H1 (cell line): ENCODE measurements around the gene TBC1D16. TPM values are rescaled to one million over a fixed set of nuclear protein-coding genes. Genes with fewer than 3 reads are reported as not detected.

Experiments
- CTCF ChIA-PET: fragments of 300-600 bp; sonication (Branson Sonifier 250); formaldehyde crosslinking; loops from one replicate; lab custom pipeline; 2021; ENCODE audit not compliant: partially characterized antibody; lab: Charles Lee
- POLR2A ChIA-PET: fragments of 300-600 bp; sonication (Branson Sonifier 250); formaldehyde crosslinking; loops from one replicate; lab custom pipeline; 2021; ENCODE audit warnings: inconsistent platforms; ENCODE audit not compliant: partially characterized antibody; lab: Charles Lee
- DNase-seq, 2 experiments: peaks; one replicate each; pipeline versions ENCODE4 v3.0.0 to v3.0.0-alpha.2; 2010 to 2022; ENCODE audit warnings: low spot score in 2 of 2, low read depth in 1 of 2, mixed read lengths in 1 of 2
- FAIRE-seq: peaks from 2 replicates; lab custom pipeline; 2011; peaks lifted over from hg19 to GRCh38; lab: Jason Lieb, UNC
- H2AFZ ChIP-seq: 2 replicates; pipeline ENCODE4 v1.8.1; 2012; ENCODE audit warnings: low read length, inconsistent platforms
- H2AK5ac ChIP-seq: 2 replicates; pipeline ENCODE4 v1.6.1; 2013; ENCODE audit warnings: low read depth, low read length
- H2BK120ac ChIP-seq: replicated peaks from 2 replicates; pipeline ENCODE3; 2013; ENCODE audit warnings: low read depth, low read length, inconsistent platforms
- H2BK12ac ChIP-seq: 2 replicates; pipeline ENCODE4 v1.6.1; 2013; ENCODE audit warnings: low read depth, low read length
- H2BK15ac ChIP-seq: 2 replicates; pipeline ENCODE4 v1.6.1; 2013; ENCODE audit warnings: low read length
- H2BK20ac ChIP-seq: 2 replicates; pipeline ENCODE4 v1.6.1; 2013; ENCODE audit warnings: low read length
- H2BK5ac ChIP-seq: 2 replicates; pipeline ENCODE4 v1.6.1; 2013; ENCODE audit warnings: low read depth, low read length
- H3K14ac ChIP-seq: 2 replicates; pipeline ENCODE4 v1.6.1; 2013; ENCODE audit warnings: inconsistent platforms; ENCODE audit not compliant: insufficient read length
- H3K18ac ChIP-seq: 2 replicates; pipeline ENCODE4 v1.6.1; 2013; ENCODE audit warnings: low read length; ENCODE audit errors: extremely low read depth
- H3K23ac ChIP-seq: 2 replicates; pipeline ENCODE4 v1.6.1; 2013; ENCODE audit warnings: inconsistent platforms; ENCODE audit not compliant: insufficient read length
- H3K23me2 ChIP-seq: 2 replicates; pipeline ENCODE4 v1.6.1; 2013; ENCODE audit warnings: low read depth, low read length
- H3K27ac ChIP-seq: 2 replicates; pipeline ENCODE4 v1.6.1; 2011; ENCODE audit warnings: low read depth, low read length, inconsistent platforms
- H3K27me3 ChIP-seq, 4 experiments: replicated peaks in 1 of 4; 1 replicate in 1 of 4; 2 replicates in 3 of 4; pipeline versions ENCODE4 v1.6.1 to v1.8.1; 2011 to 2013; ENCODE audit warnings: low read length in 3 of 4, mild to moderate bottlenecking in 3 of 4, inconsistent platforms in 2 of 4, mixed read lengths in 2 of 4, moderate library complexity in 1 of 4; ENCODE audit not compliant: control insufficient read depth in 3 of 4, insufficient read depth in 3 of 4; ENCODE audit errors: extremely low read depth in 1 of 4
- H3K36me3 ChIP-seq, 4 experiments: 2 replicates each; pipeline versions ENCODE4 v1.6.1 to v1.8.1; 2011 to 2013; ENCODE audit warnings: mild to moderate bottlenecking in 4 of 4, low read length in 3 of 4, moderate library complexity in 2 of 4, control low read depth in 1 of 4, inconsistent platforms in 1 of 4; ENCODE audit not compliant: insufficient read depth in 4 of 4, control insufficient read depth in 2 of 4
- H3K4ac ChIP-seq: replicated peaks from 2 replicates; pipeline ENCODE3; 2013; ENCODE audit warnings: low read length, low read depth, mixed read lengths, inconsistent platforms; ENCODE audit not compliant: insufficient read length
- H3K4me1 ChIP-seq, 4 experiments: replicated peaks in 1 of 4; 1 replicate in 1 of 4; 2 replicates in 3 of 4; pipeline versions ENCODE4 v1.6.1 to v1.8.1; 2011 to 2013; ENCODE audit warnings: low read length in 3 of 4, inconsistent platforms in 2 of 4, mixed read lengths in 1 of 4; ENCODE audit not compliant: insufficient read depth in 4 of 4, control insufficient read depth in 3 of 4
- H3K4me2 ChIP-seq, 2 experiments: 2 replicates each; pipeline versions ENCODE4 v1.6.1 to v1.8.1; 2011 to 2013; ENCODE audit warnings: low read depth in 2 of 2, low read length in 2 of 2, control low read depth in 1 of 2, inconsistent platforms in 1 of 2, mild to moderate bottlenecking in 1 of 2; ENCODE audit not compliant: insufficient read depth in 1 of 2
- H3K4me3 ChIP-seq, 4 experiments: fragments of 200-600, 300-600 bp in 1 of 4; sonication (generic), shearing (Covaris generic), sonication (Bioruptor Twin) in 1 of 4; 2 replicates each; pipeline versions ENCODE4 v1.5.1 to v1.8.1; 2011 to 2016; ENCODE audit warnings: low read length in 4 of 4, low read depth in 3 of 4, control low read depth in 2 of 4, inconsistent platforms in 2 of 4, mild to moderate bottlenecking in 2 of 4, mixed read lengths in 1 of 4, moderate library complexity in 1 of 4; ENCODE audit not compliant: insufficient read depth in 2 of 4; ENCODE audit errors: extremely low read depth in 1 of 4
- H3K56ac ChIP-seq: replicated peaks from 2 replicates; pipeline ENCODE3; 2013; ENCODE audit warnings: low read depth, mild to moderate bottlenecking, mixed read lengths, low read length, inconsistent platforms; ENCODE audit not compliant: insufficient read length
- H3K79me1 ChIP-seq: 2 replicates; pipeline ENCODE4 v1.6.1; 2013; ENCODE audit warnings: low read depth, low read length, control low read depth
- H3K79me2 ChIP-seq, 2 experiments: 2 replicates each; pipeline versions ENCODE4 v1.6.1 to v1.8.1; 2012 to 2013; ENCODE audit warnings: low read length in 2 of 2, mild to moderate bottlenecking in 2 of 2, inconsistent platforms in 1 of 2; ENCODE audit not compliant: insufficient read depth in 2 of 2, control insufficient read depth in 1 of 2
- H3K9ac ChIP-seq, 4 experiments: replicated peaks in 1 of 4; 1 replicate in 1 of 4; 2 replicates in 3 of 4; pipeline versions ENCODE4 v1.6.1 to v1.8.1; 2011 to 2013; ENCODE audit warnings: low read depth in 3 of 4, low read length in 3 of 4, control low read depth in 2 of 4, mild to moderate bottlenecking in 2 of 4, moderate library complexity in 2 of 4, inconsistent platforms in 1 of 4; ENCODE audit errors: extremely low read depth in 1 of 4
- H3K9me3 ChIP-seq, 2 experiments: 2 replicates each; pipeline versions ENCODE4 v1.6.1 to v1.8.1; 2012 to 2013; ENCODE audit warnings: mild to moderate bottlenecking in 2 of 2, moderate library complexity in 2 of 2, control low read depth in 1 of 2, inconsistent platforms in 1 of 2, low read depth in 1 of 2, low read length in 1 of 2, mixed read lengths in 1 of 2; ENCODE audit not compliant: insufficient read depth in 2 of 2
- H4K20me1 ChIP-seq, 2 experiments: replicated peaks in 1 of 2; 2 replicates each; pipeline versions ENCODE3 to v1.8.1; 2011 to 2013; ENCODE audit warnings: inconsistent platforms in 2 of 2, low read length in 2 of 2, mild to moderate bottlenecking in 1 of 2; ENCODE audit not compliant: insufficient read depth in 2 of 2, control insufficient read depth in 1 of 2
- H4K5ac ChIP-seq: 2 replicates; pipeline ENCODE4 v1.6.1; 2013; ENCODE audit warnings: low read length, low read depth, mixed read lengths, inconsistent platforms; ENCODE audit not compliant: insufficient read length
- H4K8ac ChIP-seq: 2 replicates; pipeline ENCODE4 v1.8.0; 2013; ENCODE audit warnings: mild to moderate bottlenecking, moderate library complexity, low read length, inconsistent platforms; ENCODE audit not compliant: insufficient read depth; ENCODE audit errors: extremely low read depth
- H4K91ac ChIP-seq: replicated peaks from 2 replicates; pipeline ENCODE3; 2013; ENCODE audit warnings: low read length, mixed read lengths, inconsistent platforms; ENCODE audit not compliant: insufficient read length
- BACH1 ChIP-seq: IDR thresholded peaks from 2 replicates; pipeline ENCODE4 v1.6.1; 2012; ENCODE audit warnings: low read length, improper control_type of control experiment
- CREB1 ChIP-seq: IDR thresholded peaks from 2 replicates; pipeline ENCODE4 v1.6.1; 2012; ENCODE audit warnings: inconsistent platforms
- GABPA ChIP-seq: IDR thresholded peaks from 2 replicates; pipeline ENCODE4 v1.6.1; 2011; ENCODE audit warnings: mild to moderate bottlenecking, low read length, moderate library complexity, borderline replicate concordance; ENCODE audit not compliant: insufficient read depth
- GTF2F1 ChIP-seq: IDR thresholded peaks from 2 replicates; pipeline ENCODE4 v1.6.1; 2012; ENCODE audit warnings: low read depth, low read length, improper control_type of control experiment, borderline replicate concordance
- HDAC2 ChIP-seq, 2 experiments: fragments of 300-600 bp in 1 of 2; sonication (generic) in 1 of 2; IDR thresholded peaks; 2 replicates each; pipeline ENCODE4 v1.6.1; 2011 to 2012; ENCODE audit warnings: low read depth in 2 of 2, low read length in 2 of 2, mild to moderate bottlenecking in 2 of 2, moderate library complexity in 2 of 2, borderline replicate concordance in 1 of 2, inconsistent platforms in 1 of 2
- RBBP5 ChIP-seq: IDR thresholded peaks from 2 replicates; pipeline ENCODE4 v1.7.1; 2012; ENCODE audit warnings: low read depth, mild to moderate bottlenecking, inconsistent platforms, low read length, moderate library complexity, borderline replicate concordance
- SAP30 ChIP-seq: fragments of 300-600 bp; sonication (generic); IDR thresholded peaks from 2 replicates; pipeline ENCODE4 v1.7.1; 2012; ENCODE audit warnings: low read length, moderate library complexity, mild to moderate bottlenecking, inconsistent platforms; ENCODE audit not compliant: insufficient read depth, insufficient replicate concordance
- SIN3A ChIP-seq, 2 experiments: IDR thresholded peaks in 1 of 2; conservative IDR thresholded peaks in 1 of 2; 2 replicates each; pipeline ENCODE4 v1.6.1; 2011 to 2012; ENCODE audit warnings: low read length in 2 of 2, improper control_type of control experiment in 1 of 2, low read depth in 1 of 2, mild to moderate bottlenecking in 1 of 2
- SIRT6 ChIP-seq: IDR thresholded peaks from one replicate; pipeline ENCODE4 v1.7.1; 2012; ENCODE audit warnings: low read length, inconsistent platforms
- SP2 ChIP-seq: IDR thresholded peaks from 2 replicates; pipeline ENCODE4 v1.6.1; 2012; ENCODE audit warnings: mild to moderate bottlenecking, low read length, inconsistent platforms
- SP4 ChIP-seq: IDR thresholded peaks from 2 replicates; pipeline ENCODE4 v1.6.1; 2012; ENCODE audit warnings: low read length, inconsistent platforms
- SUZ12 ChIP-seq: fragments of 200-600 bp; sonication (generic); IDR thresholded peaks from 2 replicates; pipeline ENCODE4 v1.6.1; 2012; ENCODE audit warnings: mild to moderate bottlenecking, inconsistent platforms, low read length, moderate library complexity, mixed read lengths
- WGBS, 2 experiments: shearing (Covaris generic) in 1 of 2; methylation state at CpG; one replicate each; pipeline versions ENCODE4 v1.1.6 to v1.1.7; 2013 to 2015; ENCODE audit warnings: low lambda C conversion rate in 2 of 2, mixed read lengths in 2 of 2, inconsistent platforms in 1 of 2, low coverage in 1 of 2, missing lambda C conversion rate in 1 of 2; ENCODE audit not compliant: insufficient replicate concordance in 2 of 2, insufficient coverage in 1 of 2, insufficient read length in 1 of 2; ENCODE audit errors: extremely low coverage in 1 of 2, missing lambda C conversion rate in 1 of 2; 5-methylcytosine and 5-hydroxymethylcytosine counted together
- polyA plus RNA-seq, 7 experiments: library from polyadenylated mRNA; depleted of rRNA in 3 of 7; stranded (reverse) in 5 of 7; unstranded in 2 of 7; fragments of >200 nt in 5 of 7; fragments of 200-250 nt in 2 of 7; gene quantifications; 1 replicate in 5 of 7; 2 replicates in 1 of 7; 4 replicates in 1 of 7; pipeline versions ENCODE4 v1.2.1 to v1.2.3, GENCODE V29; 2011 to 2013; ENCODE audit warnings: missing spikeins in 2 of 7, mixed read lengths in 2 of 7
- total RNA-seq: library from RNA; stranded (reverse); fragmentation: NEBNext Ultra II Directional; extraction: Animal tissue kit (Norgen Biotek cat#: 25700); gene quantifications from 2 replicates; pipeline ENCODE4 v1.2.1, GENCODE V29; 2021
- TF ChIP-seq, protein P1 (sequence below): IDR thresholded peaks from 2 replicates; pipeline ENCODE4 v1.6.1; 2012; ENCODE audit warnings: inconsistent platforms

The TBC1D16 gene
- total and polyA plus RNA-seq, 2 of the 8 experiments (the other 6 are each of a cell fraction or from before 2014, with no cell fraction given) = 21.1 to 109 TPM

GRCh38 chr17:79899584-79899983 lies 136.1 kb downstream of the TBC1D16 start:
- FAIRE-seq = no peak
- ChIA-PET POLR2A (no interaction called here), CTCF (interaction anchor here (1.0 to 1.1 kb wide), 2 partner anchors 11 to 53 kb away, joined by 4 to 5 read pairs; no protein-coding TSS in a partner anchor)
- Histone ChIP-seq H3K23me2 (no peaks in the 10 kb centered on the region), H2BK5ac (no peak overlapping the region), H3K27ac (no peak overlapping the region), H3K4me3 (no peak overlapping the region), H3K36me3 (no peaks in the 10 kb centered on the region), H3K18ac (no peak overlapping the region), H3K14ac (no peak overlapping the region), H3K23ac (no peak overlapping the region), H4K91ac (no peak overlapping the region), H3K9ac (no peak overlapping the region), H2BK20ac (no peak overlapping the region), H4K8ac (no peak overlapping the region), H3K79me1 (no peaks in the 10 kb centered on the region), H3K9me3 (no peaks in the 10 kb centered on the region), H3K56ac (no peak overlapping the region), H2BK15ac (no peak overlapping the region), H4K20me1 (no peaks in the 10 kb centered on the region), H2BK12ac (no peak overlapping the region), H3K27me3 (no peaks in the 10 kb centered on the region; a peak in 1 of 7 replicates), H2BK120ac (no peak overlapping the region), H3K4me1 (peaks cover 0 to 5% (median 0%) of the 10 kb centered on the region in 4 experiments; a peak in 2 of 7 replicates), H3K79me2 (no peaks in the 10 kb centered on the region), H2AFZ (no peak overlapping the region), H3K4me2 (no peak overlapping the region), H4K5ac (no peak overlapping the region), H2AK5ac (no peak overlapping the region), H3K4ac (no peak overlapping the region)
- DNase-seq = no peak
- WGBS, 2 experiments = 92% methylated on average over 4 of the region's 4 CpGs; no CpG with 5 or more reads in 1 of the 2 experiments
- no peak for TF ChIP-seq HDAC2 (IDR thresholded peaks at IDR 0.05; ENCODE audit: borderline replicate concordance in 1 of 2, low read depth in 2 of 2, low read length in 2 of 2)
- TF ChIP-seq, protein P1, sequence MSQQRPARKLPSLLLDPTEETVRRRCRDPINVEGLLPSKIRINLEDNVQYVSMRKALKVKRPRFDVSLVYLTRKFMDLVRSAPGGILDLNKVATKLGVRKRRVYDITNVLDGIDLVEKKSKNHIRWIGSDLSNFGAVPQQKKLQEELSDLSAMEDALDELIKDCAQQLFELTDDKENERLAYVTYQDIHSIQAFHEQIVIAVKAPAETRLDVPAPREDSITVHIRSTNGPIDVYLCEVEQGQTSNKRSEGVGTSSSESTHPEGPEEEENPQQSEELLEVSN = no peak
- no peak for TF ChIP-seq SAP30
- no peak for TF ChIP-seq GABPA
- TF ChIP-seq SIRT6 = no peak
- no peak for TF ChIP-seq RBBP5
- TF ChIP-seq SP2 = no peak
- TF ChIP-seq GTF2F1 = no peak
- no peak for TF ChIP-seq SUZ12
- no peak for TF ChIP-seq CREB1
- TF ChIP-seq BACH1 = no peak
- no peak for TF ChIP-seq SIN3A (conservative IDR thresholded peaks at IDR 0.05 in 1 of 2, IDR thresholded peaks at IDR 0.05 in 1 of 2; ENCODE audit: low read depth in 1 of 2, low read length in 2 of 2)
- TF ChIP-seq SP4 = no peak
